ENCODE data around the gene TMEM106A. TPM values are rescaled to one million over a fixed set of nuclear protein-coding genes. Genes with fewer than 3 reads are reported as not detected.
A peak's percentile ranks its signal among the peaks of the same experiment; 100 is the strongest.

The TMEM106A gene
- 7.3 and 16.9 TPM in 2 replicates for total RNA-seq (2016; rRNA removed; fragmentation: Illumina TruSeq; extraction: Trizol)
- 3.9 and 4.5 TPM in 2 replicates for total RNA-seq (2016; cell fraction: cytosol; rRNA removed; fragmentation: Illumina TruSeq; extraction: Trizol; ENCODE audit: low read depth)
- total RNA-seq (2016; cell fraction: insoluble cytoplasmic fraction; rRNA removed; fragmentation: Illumina TruSeq; extraction: Trizol), result 6.1 and 18.6 TPM in 2 replicates
- 6.4 and 6.9 TPM in 2 replicates for total RNA-seq (2016; cell fraction: membrane; rRNA removed; fragmentation: Illumina TruSeq; extraction: Trizol)
- 20.5 and 23.8 TPM in 2 replicates for total RNA-seq (2016; cell fraction: nucleus; rRNA removed; fragmentation: Illumina TruSeq; extraction: Trizol)
- 34.9 and 35.9 TPM in 2 replicates for polyA plus RNA-seq (2011; rRNA removed)
- 23.9 and 25.0 TPM in 2 replicates for polyA plus RNA-seq (2011; cell fraction: cytosol; rRNA removed)
- polyA plus RNA-seq (2011; cell fraction: nucleus; rRNA removed), result 47.7 and 53.8 TPM in 2 replicates
- polyA plus RNA-seq (2012), result 16.4 and 17.3 TPM in 2 replicates
- polyA plus RNA-seq (2016; cell fraction: cytosol; fragmentation: Illumina TruSeq; extraction: Trizol; ENCODE audit: low read depth), result 1.5 and 1.7 TPM in 2 replicates
- polyA plus RNA-seq (2016; cell fraction: insoluble cytoplasmic fraction; fragmentation: Illumina TruSeq; extraction: Trizol; ENCODE audit: low read depth), result 4.9 and 7.2 TPM in 2 replicates
- 2.8 and 3.9 TPM in 2 replicates for polyA plus RNA-seq (2016; cell fraction: membrane; fragmentation: Illumina TruSeq; extraction: Trizol; ENCODE audit: low read depth)
- polyA plus RNA-seq (2016; cell fraction: nucleus; fragmentation: Illumina TruSeq; extraction: Trizol; ENCODE audit: insufficient read depth, low read depth), result 25.2 and 27.5 TPM in 2 replicates
- polyA minus RNA-seq (2011; rRNA and poly(A)+ RNA removed; ENCODE audit: low replicate concordance), result 1.4 and 123 TPM in 2 replicates
- 16.5 and 18.7 TPM in 2 replicates for polyA minus RNA-seq (2011; cell fraction: cytosol; rRNA and poly(A)+ RNA removed)
- 64.1 and 65.3 TPM in 2 replicates for polyA minus RNA-seq (2011; cell fraction: nucleus; rRNA and poly(A)+ RNA removed)
- percentile 94 among the genes with signal in this experiment for Bru-seq, nascent RNA
- percentile 76 among the genes with signal in this experiment for BruChase-seq, experiment 1, labeled RNA remaining after a 6-hour chase
- BruChase-seq, experiment 2, labeled RNA remaining after a 2-hour chase, result percentile 89 among the genes with signal in this experiment
- long read RNA-seq, experiment 1, partial matches to known transcripts, result 1 of 5 reads
- long read RNA-seq, experiment 1, other reads (novel, unspliced or antisense), result 3 of 5 reads
- long read RNA-seq, experiment 2, partial matches to known transcripts, result 3 of 24 reads
- long read RNA-seq, experiment 2, other reads (novel, unspliced or antisense), result 16 of 24 reads

- Histone ChIP-seq H3K27me3 (ENCODE audit: control insufficient read depth in 1 of 2, insufficient read depth in 2 of 2, low read length in 2 of 2) (no peaks in the 10 kb centered on the region; a peak in 1 of 5 replicates), H3K79me2 (ENCODE audit: insufficient read depth, low read length) (peaks cover 27% of the 10 kb centered on the region), H3K4me2 (ENCODE audit: low read depth, low read length) (peak within 1 kb of the TSS; percentile 98), H3K36me3 (replicated peaks in 1 of 2; ENCODE audit: control insufficient read depth in 1 of 2, insufficient read depth in 2 of 2, low read length in 2 of 2) (peaks cover 9 to 49% of the 10 kb centered on the region in 2 experiments), H3K9ac (ENCODE audit: insufficient read depth, low read depth, low read length) (peak within 1 kb of the TSS; percentile 96), H3K4me3 (replicated peaks in 1 of 3; ENCODE audit: insufficient read depth in 1 of 3, low read depth in 2 of 3, low read length in 3 of 3) (peak within 1 kb of the TSS; percentile 77 to 98 (median 77)), H4K20me1 (ENCODE audit: insufficient read depth, low read length) (no peaks in the 10 kb centered on the region), H3K4me1 (ENCODE audit: insufficient read depth, low read length) (peaks cover 62% of the 10 kb centered on the region), H2AFZ (ENCODE audit: low read length) (peak within 1 kb of the TSS; percentile 64), H3K9me3 (ENCODE audit: low read length) (no peaks in the 10 kb centered on the region), H3K27ac (ENCODE audit: extremely low read length, insufficient read depth, low read length) (peak within 1 kb of the TSS; percentile 80)
- 2% methylated on average over 49 of the region's 54 CpGs for WGBS (ENCODE audit: low lambda C conversion rate)
- intact Hi-C loops (cut with micrococcal nuclease; ENCODE audit: unreplicated experiment) (loop anchor here (5.0 kb wide), 1 partner anchor 189 kb away; the partner anchor contains the start of gene VAT1), in situ Hi-C loops (cut with HindIII; ENCODE audit: extremely low pct_ligation_motif_present, low pct_unique_long_range_greater_than_20kb) (no loop called here)
- DNase-seq (ENCODE audit: low spot score) (peak; percentile 75), ATAC-seq (peak; percentile 81), FAIRE-seq (peak; percentile 43)
- POLR2A ChIA-PET, result interaction anchor here (0.7 to 7.6 kb wide), 30 partner anchors 8 to 213 kb away, joined by 3 to 93 read pairs (median 6); partner anchors contain the start of genes BRCA1, IFI35, NBR1 and RPL27
- TSS peak; percentile 57 for BruUV-seq (replicated peaks)
- CTCF ChIA-PET (ENCODE audit: low intra/inter-chr PET ratio, low total read pairs), result no interaction called here
- TF ChIP-seq POLR2AphosphoS2 (IDR thresholded peaks at IDR 0.05; ENCODE audit: low read depth, low read length), result peak; percentile 56; the same call in 1 of the 2 replicates
- 0 out of 2 replicates have a peak, but pooled peaks have one; percentile 53 for TF ChIP-seq KLF12 (CRISPR knock-in tag; IDR thresholded peaks at IDR 0.05; ENCODE audit: borderline replicate concordance)
- peak; percentile 75 for TF ChIP-seq ZBTB7B (CRISPR knock-in tag; IDR thresholded peaks at IDR 0.05)
- TF ChIP-seq ZNF550 (CRISPR knock-in tag; IDR thresholded peaks at IDR 0.05; ENCODE audit: borderline replicate concordance), result 0 out of 2 replicates have a peak, but pooled peaks have one; percentile 82
- TF ChIP-seq HIVEP1 (CRISPR knock-in tag; IDR thresholded peaks at IDR 0.05), result peak; percentile 61
- peak; percentile 79 for TF ChIP-seq KAT8 (CRISPR knock-in tag; IDR thresholded peaks at IDR 0.05)
- TF ChIP-seq ZNF7 (CRISPR knock-in tag; IDR thresholded peaks at IDR 0.05), result no peak; the same call in 1 of the 2 replicates
- TF ChIP-seq JDP2 (CRISPR knock-in tag; IDR thresholded peaks at IDR 0.05; ENCODE audit: borderline replicate concordance), result no peak
- peak; percentile 79; the same call in 1 of the 2 replicates for TF ChIP-seq ZNF772 (CRISPR knock-in tag; IDR thresholded peaks at IDR 0.05)
- peak; percentile 25; the same call in 1 of the 2 replicates for TF ChIP-seq NFYB (CRISPR knock-in tag; IDR thresholded peaks at IDR 0.05)
- peak; percentile 28; the same call in 1 of the 2 replicates for TF ChIP-seq STAG1 (CRISPR knock-in tag; IDR thresholded peaks at IDR 0.05)
- no peak; the same call in 1 of the 2 replicates for TF ChIP-seq ZBTB42 (CRISPR knock-in tag; IDR thresholded peaks at IDR 0.05)
- peak; percentile 75; the same call in 1 of the 2 replicates for TF ChIP-seq SRY (CRISPR knock-in tag; IDR thresholded peaks at IDR 0.05)
- TF ChIP-seq ZBTB3 (CRISPR knock-in tag; IDR thresholded peaks at IDR 0.05; ENCODE audit: borderline replicate concordance, low read depth), result no peak
- TF ChIP-seq ZNF138 (CRISPR knock-in tag; IDR thresholded peaks at IDR 0.05; ENCODE audit: low read depth), result no peak
- TF ChIP-seq KAT7 (CRISPR knock-in tag; IDR thresholded peaks at IDR 0.05; ENCODE audit: borderline replicate concordance), result peak; percentile 92
- peak; percentile 46; the same call in 1 of the 2 replicates for TF ChIP-seq HES4 (CRISPR knock-in tag; IDR thresholded peaks at IDR 0.05; ENCODE audit: borderline replicate concordance)
- peak; percentile 86 for TF ChIP-seq ZFX (CRISPR knock-in tag; IDR thresholded peaks at IDR 0.05; ENCODE audit: low read depth)
Measured at GRCh38 chr17:43211480-43212402, at the start of gene TMEM106A. TSS of gene TMEM106A (plus strand) at chr17:43211875. CDS start at chr17:43213042, 1,167 bp downstream.

Data from HepG2 (cell line).